IMR-90 (cell line): ENCODE results near the gene SPRED3. TPM values are rescaled to one million over a fixed set of nuclear protein-coding genes. Genes with fewer than 3 reads are reported as not detected.

Experiments
- ATAC-seq: fragments of 200-7000 bp; cut with Tn5 transposase; 2 replicates; pipeline ENCODE4 v1.9.1; 2020; ENCODE audit warnings: low read depth, mild to moderate bottlenecking, moderate library complexity
- BruUV-seq: library from RNA; stranded (reverse); fragments of 400-500 nt; replicated peaks from 2 replicates; lab custom pipeline; 2021; lab: Mats Ljungman, UMichigan
- CTCF ChIA-PET: fragments of 300-600 bp; formaldehyde crosslinking; extraction: SDS; loops from one replicate; lab custom pipeline; 2021; ENCODE audit warnings: antibody characterized with exemption; lab: Yijun Ruan, JAX
- POLR2A ChIA-PET: fragments of 300-600 bp; sonication (Branson Sonifier 250); formaldehyde crosslinking; loops from one replicate; lab custom pipeline; 2022; ENCODE audit warnings: antibody characterized with exemption; ENCODE audit not compliant: unreplicated experiment; lab: Charles Lee
- DNase-seq: peaks from one replicate; pipeline ENCODE4 v3.0.0; 2013
- H2AFZ ChIP-seq: replicated peaks from 2 replicates; pipeline ENCODE3; 2013; ENCODE audit warnings: low read length, mild to moderate bottlenecking; ENCODE audit not compliant: poor library complexity
- H2AK5ac ChIP-seq: 2 replicates; pipeline ENCODE4 v1.6.1; 2013; ENCODE audit warnings: low read depth, low read length, inconsistent platforms
- H2AK9ac ChIP-seq: replicated peaks from 2 replicates; pipeline ENCODE3; 2013; ENCODE audit warnings: mild to moderate bottlenecking, low read depth, low read length, moderate library complexity; ENCODE audit not compliant: poor library complexity
- H2BK120ac ChIP-seq: 2 replicates; pipeline ENCODE4 v1.6.1; 2013; ENCODE audit warnings: low read depth, low read length, inconsistent platforms
- H2BK15ac ChIP-seq: 3 replicates; pipeline ENCODE4 v1.6.1; 2013; ENCODE audit warnings: low read depth, low read length, inconsistent platforms
- H2BK20ac ChIP-seq: 2 replicates; pipeline ENCODE4 v1.6.1; 2013; ENCODE audit warnings: low read depth, mild to moderate bottlenecking, inconsistent platforms, low read length, moderate library complexity
- H2BK5ac ChIP-seq: 2 replicates; pipeline ENCODE4 v1.6.1; 2013; ENCODE audit warnings: mild to moderate bottlenecking, low read depth, low read length, inconsistent platforms; ENCODE audit not compliant: poor library complexity, severe bottlenecking
- H3K14ac ChIP-seq: replicated peaks from 2 replicates; pipeline ENCODE4 v1.6.1; 2013; ENCODE audit warnings: low read depth, low read length, inconsistent platforms
- H3K18ac ChIP-seq: 2 replicates; pipeline ENCODE4 v1.6.1; 2013; ENCODE audit warnings: low read depth, low read length, control low read depth
- H3K23ac ChIP-seq: 2 replicates; pipeline ENCODE4 v1.6.1; 2013; ENCODE audit warnings: low read depth, low read length, inconsistent platforms
- H3K27ac ChIP-seq: 2 replicates; pipeline ENCODE4 v1.5.1; 2013; ENCODE audit warnings: mild to moderate bottlenecking, control low read depth, low read length; ENCODE audit not compliant: insufficient read depth
- H3K27me3 ChIP-seq: 2 replicates; pipeline ENCODE4 v1.6.1; 2013; ENCODE audit warnings: low read length; ENCODE audit not compliant: control insufficient read depth, insufficient read depth
- H3K36me3 ChIP-seq: 2 replicates; pipeline ENCODE4 v1.6.1; 2013; ENCODE audit warnings: low read length, mixed read lengths; ENCODE audit not compliant: control insufficient read depth, insufficient read depth
- H3K4ac ChIP-seq: 2 replicates; pipeline ENCODE4 v1.6.1; 2013; ENCODE audit warnings: low read depth, low read length, inconsistent platforms
- H3K4me1 ChIP-seq: 2 replicates; pipeline ENCODE4 v1.6.1; 2013; ENCODE audit warnings: low read length, mixed read lengths; ENCODE audit not compliant: control insufficient read depth, insufficient read depth
- H3K4me2 ChIP-seq: 2 replicates; pipeline ENCODE4 v1.6.1; 2013; ENCODE audit warnings: low read depth, mild to moderate bottlenecking, control low read depth, low read length, moderate library complexity
- H3K4me3 ChIP-seq: 2 replicates; pipeline ENCODE4 v1.5.1; 2013; ENCODE audit warnings: low read depth, mild to moderate bottlenecking, control low read depth, low read length, moderate library complexity; ENCODE audit not compliant: insufficient read depth
- H3K56ac ChIP-seq: 2 replicates; pipeline ENCODE4 v1.6.1; 2013; ENCODE audit warnings: low read length, inconsistent platforms; ENCODE audit not compliant: insufficient read depth; ENCODE audit errors: extremely low read depth
- H3K79me1 ChIP-seq, 2 experiments: 2 replicates each; pipeline ENCODE4 v1.6.1; 2013; ENCODE audit warnings: low read length in 2 of 2, inconsistent platforms in 1 of 2, low read depth in 1 of 2
- H3K9ac ChIP-seq: 2 replicates; pipeline ENCODE4 v1.6.1; 2013; ENCODE audit warnings: low read depth, low read length, control low read depth
- H3K9me1 ChIP-seq: 2 replicates; pipeline ENCODE4 v1.6.1; 2013; ENCODE audit warnings: low read length, inconsistent platforms; ENCODE audit not compliant: insufficient read depth
- H3K9me3 ChIP-seq: 2 replicates; pipeline ENCODE4 v1.6.1; 2013; ENCODE audit warnings: low read length; ENCODE audit not compliant: control insufficient read depth, insufficient read depth
- H4K20me1 ChIP-seq: 2 replicates; pipeline ENCODE4 v1.6.1; 2013; ENCODE audit warnings: low read length, inconsistent platforms; ENCODE audit not compliant: insufficient read depth
- H4K5ac ChIP-seq: 2 replicates; pipeline ENCODE4 v1.6.1; 2013; ENCODE audit warnings: mild to moderate bottlenecking, low read depth, low read length, control low read depth
- H4K8ac ChIP-seq, 2 experiments: 2 replicates each; pipeline ENCODE4 v1.6.1; 2013; ENCODE audit warnings: low read depth in 2 of 2, low read length in 2 of 2, control low read depth in 1 of 2, inconsistent platforms in 1 of 2
- H4K91ac ChIP-seq: 2 replicates; pipeline ENCODE4 v1.6.1; 2013; ENCODE audit warnings: low read depth, low read length, inconsistent platforms; ENCODE audit not compliant: insufficient read depth
- MAZ ChIP-seq: IDR thresholded peaks from 2 replicates; pipeline ENCODE4 v1.6.1; 2012; ENCODE audit warnings: low read depth, mild to moderate bottlenecking, low read length, improper control_type of control experiment, moderate library complexity, borderline replicate concordance
- RCOR1 ChIP-seq: IDR thresholded peaks from 2 replicates; pipeline ENCODE4 v1.6.1; 2012; ENCODE audit warnings: mild to moderate bottlenecking, low read length, improper control_type of control experiment; ENCODE audit not compliant: insufficient replicate concordance
- WGBS, 2 experiments: methylation state at CpG; one replicate each; pipeline versions ENCODE4 v1.1.5 to v1.1.7; 2013; ENCODE audit warnings: missing lambda C conversion rate in 2 of 2; ENCODE audit not compliant: insufficient read length in 1 of 2; ENCODE audit errors: extremely low coverage in 2 of 2; 5-methylcytosine and 5-hydroxymethylcytosine counted together
- dilution Hi-C: fragments of 300-500 bp; cut with HindIII; formaldehyde crosslinking; loops from one replicate; pipeline ENCODE4 v1.14.3; 2018; ENCODE audit warnings: low sequenced_read_pairs; ENCODE audit not compliant: unreplicated experiment
- in situ Hi-C: fragments of 300-500 bp; cut with MboI; formaldehyde crosslinking; loops from 3 replicates; pipeline ENCODE4 v1.14.3; 2019; ENCODE audit warnings: low sequenced_read_pairs, inconsistent platforms, mixed read lengths
- intact Hi-C: fragments of 100-400 bp; cut with micrococcal nuclease; formaldehyde crosslinking; loops from 2 replicates; pipeline ENCODE4 v1.10.0; 2022
- polyA plus RNA-seq, 3 experiments: library from polyadenylated mRNA; depleted of rRNA; stranded (reverse); fragments of >200 nt; gene quantifications; 2 replicates each; pipeline ENCODE4 v1.2.3, GENCODE V29; 2012; ENCODE audit warnings: low replicate concordance in 1 of 3
- total RNA-seq: library from RNA; depleted of rRNA; stranded (reverse); fragments of >200 nt; gene quantifications from 2 replicates; pipeline ENCODE4 v1.2.3, GENCODE V29; 2012

Gene SPRED3
- total and polyA plus RNA-seq, 2 of the 4 experiments (the other 2 are of a cell fraction) = 0.90 to 7.9 TPM

DNA sequence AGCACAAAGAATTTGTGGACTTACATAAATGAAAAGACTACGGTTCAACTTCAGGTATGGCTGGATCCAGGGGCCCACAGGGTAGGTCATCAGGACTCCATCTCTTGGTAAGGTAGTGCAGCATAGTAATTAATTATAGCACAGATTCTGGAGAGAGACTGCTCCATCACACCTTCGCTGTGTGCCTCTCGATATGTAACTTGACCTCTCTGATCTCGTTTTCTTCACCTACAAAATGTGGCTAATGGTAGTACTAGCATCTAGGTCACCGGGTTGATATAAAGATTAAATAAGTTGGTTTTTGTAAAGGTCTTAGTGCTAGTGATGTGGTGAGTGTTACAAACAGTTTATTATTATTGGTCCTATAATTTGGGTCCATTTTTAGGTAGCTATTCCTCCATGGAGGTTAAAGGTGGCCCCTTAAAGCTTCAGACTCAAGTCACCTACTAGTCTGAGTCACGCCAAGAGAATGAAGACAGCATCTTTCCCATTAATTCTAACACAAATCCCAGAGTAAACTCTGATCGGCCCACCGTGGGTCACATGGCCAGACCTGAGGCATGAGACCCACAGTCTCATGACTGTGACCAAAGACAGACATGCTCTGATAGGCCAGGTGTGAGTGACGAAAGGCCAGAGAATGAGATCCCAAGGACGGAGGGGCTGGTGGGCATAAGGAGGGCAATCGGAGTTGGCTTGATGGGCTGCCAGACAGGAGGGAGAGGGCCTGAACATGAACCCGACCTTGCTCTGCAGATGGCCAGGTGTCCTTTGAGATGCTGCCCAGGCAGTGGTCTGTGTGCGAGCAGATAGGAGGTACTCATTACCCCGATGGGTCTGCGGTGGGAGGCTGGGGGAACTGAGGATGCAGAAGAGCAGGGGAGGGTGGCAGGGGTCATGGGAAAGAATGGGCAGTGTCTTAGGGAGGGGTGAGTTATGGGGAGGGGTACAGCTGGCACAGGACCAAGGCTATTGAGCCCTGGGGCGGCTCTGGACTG, 32.5 kb upstream of the SPRED3 start:
- Histone ChIP-seq H2BK20ac (no peak overlapping the region), H3K9ac (no peak overlapping the region), H3K27me3 (peaks cover 49% of the 10 kb centered on the region), H3K4me1 (no peaks in the 10 kb centered on the region), H3K4me2 (no peak overlapping the region), H3K9me1 (no peaks in the 10 kb centered on the region), H4K91ac (no peak overlapping the region), H3K79me1 (no peaks in the 10 kb centered on the region), H3K4ac (no peak overlapping the region), H2AK5ac (no peak overlapping the region), H3K27ac (no peak overlapping the region), H2BK15ac (no peak overlapping the region), H3K23ac (no peak overlapping the region), H2BK120ac (no peak overlapping the region), H4K20me1 (no peaks in the 10 kb centered on the region), H2AFZ (no peak overlapping the region), H2AK9ac (no peak overlapping the region), H3K4me3 (no peak overlapping the region), H4K5ac (no peak overlapping the region), H3K56ac (no peak overlapping the region), H2BK5ac (no peak overlapping the region), H3K9me3 (no peaks in the 10 kb centered on the region), H4K8ac (no peak overlapping the region), H3K18ac (no peak overlapping the region), H3K14ac (no peak overlapping the region), H3K36me3 (no peaks in the 10 kb centered on the region)
- ChIA-PET POLR2A (no interaction called here), CTCF (no interaction called here)
- TF ChIP-seq RCOR1 (no peak), MAZ (no peak)
- no peak for ATAC-seq
- no peak for DNase-seq
- WGBS, 2 experiments = 65% methylated on average over 8 of the region's 16 CpGs; no CpG with 5 or more reads in 1 of the 2 experiments
- BruUV-seq = no TSS peak
- dilution Hi-C loops (no loop called here), intact Hi-C loops (no loop called here), in situ Hi-C loops (no loop called here)
